Measurements from ENCODE around the gene CABLES2. TPM values are rescaled to one million over a fixed set of nuclear protein-coding genes. Genes with fewer than 3 reads are reported as not detected.
A peak's percentile ranks its signal among the peaks of the same experiment; 100 is the strongest.

Gene CABLES2
- total and polyA plus RNA-seq, 9 of the 15 experiments (the other 6 are each of a cell fraction or from before 2014, with no cell fraction given) = 0.46 to 4.2 (median 1.6) TPM

GRCh38 chr20:62386383-62387218 is 20.5 kb downstream of the CABLES2 start, which contains the start of gene RPS21 (continued):
- TF ChIP-seq, protein P1, sequence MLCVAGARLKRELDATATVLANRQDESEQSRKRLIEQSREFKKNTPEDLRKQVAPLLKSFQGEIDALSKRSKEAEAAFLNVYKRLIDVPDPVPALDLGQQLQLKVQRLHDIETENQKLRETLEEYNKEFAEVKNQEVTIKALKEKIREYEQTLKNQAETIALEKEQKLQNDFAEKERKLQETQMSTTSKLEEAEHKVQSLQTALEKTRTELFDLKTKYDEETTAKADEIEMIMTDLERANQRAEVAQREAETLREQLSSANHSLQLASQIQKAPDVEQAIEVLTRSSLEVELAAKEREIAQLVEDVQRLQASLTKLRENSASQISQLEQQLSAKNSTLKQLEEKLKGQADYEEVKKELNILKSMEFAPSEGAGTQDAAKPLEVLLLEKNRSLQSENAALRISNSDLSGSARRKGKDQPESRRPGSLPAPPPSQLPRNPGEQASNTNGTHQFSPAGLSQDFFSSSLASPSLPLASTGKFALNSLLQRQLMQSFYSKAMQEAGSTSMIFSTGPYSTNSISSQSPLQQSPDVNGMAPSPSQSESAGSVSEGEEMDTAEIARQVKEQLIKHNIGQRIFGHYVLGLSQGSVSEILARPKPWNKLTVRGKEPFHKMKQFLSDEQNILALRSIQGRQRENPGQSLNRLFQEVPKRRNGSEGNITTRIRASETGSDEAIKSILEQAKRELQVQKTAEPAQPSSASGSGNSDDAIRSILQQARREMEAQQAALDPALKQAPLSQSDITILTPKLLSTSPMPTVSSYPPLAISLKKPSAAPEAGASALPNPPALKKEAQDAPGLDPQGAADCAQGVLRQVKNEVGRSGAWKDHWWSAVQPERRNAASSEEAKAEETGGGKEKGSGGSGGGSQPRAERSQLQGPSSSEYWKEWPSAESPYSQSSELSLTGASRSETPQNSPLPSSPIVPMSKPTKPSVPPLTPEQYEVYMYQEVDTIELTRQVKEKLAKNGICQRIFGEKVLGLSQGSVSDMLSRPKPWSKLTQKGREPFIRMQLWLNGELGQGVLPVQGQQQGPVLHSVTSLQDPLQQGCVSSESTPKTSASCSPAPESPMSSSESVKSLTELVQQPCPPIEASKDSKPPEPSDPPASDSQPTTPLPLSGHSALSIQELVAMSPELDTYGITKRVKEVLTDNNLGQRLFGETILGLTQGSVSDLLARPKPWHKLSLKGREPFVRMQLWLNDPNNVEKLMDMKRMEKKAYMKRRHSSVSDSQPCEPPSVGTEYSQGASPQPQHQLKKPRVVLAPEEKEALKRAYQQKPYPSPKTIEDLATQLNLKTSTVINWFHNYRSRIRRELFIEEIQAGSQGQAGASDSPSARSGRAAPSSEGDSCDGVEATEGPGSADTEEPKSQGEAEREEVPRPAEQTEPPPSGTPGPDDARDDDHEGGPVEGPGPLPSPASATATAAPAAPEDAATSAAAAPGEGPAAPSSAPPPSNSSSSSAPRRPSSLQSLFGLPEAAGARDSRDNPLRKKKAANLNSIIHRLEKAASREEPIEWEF (CRISPR knock-in tag; IDR thresholded peaks at IDR 0.05) = no peak
- TF ChIP-seq FOXA1 (IDR thresholded peaks at IDR 0.05; ENCODE audit: borderline replicate concordance) (no peak), POLR3A (IDR thresholded peaks at IDR 0.05; ENCODE audit: borderline replicate concordance, extremely low read depth, insufficient read depth, insufficient read length) (no peak), XRCC4 (IDR thresholded peaks at IDR 0.05; ENCODE audit: extremely low read depth, insufficient read depth, insufficient read length) (no peak), KAT2B (IDR thresholded peaks at IDR 0.05; ENCODE audit: low read depth, low read length) (no peak), C11orf30 (IDR thresholded peaks at IDR 0.05; ENCODE audit: low read depth) (peak; percentile 91), POLR2A (conservative IDR thresholded peaks at IDR 0.05) (peak; percentile 92), ZNF134 (CRISPR knock-in tag; conservative IDR thresholded peaks at IDR 0.05) (no peak), THRAP3 (IDR thresholded peaks at IDR 0.05; ENCODE audit: borderline replicate concordance) (no peak), PTBP1 (IDR thresholded peaks at IDR 0.05; ENCODE audit: low read depth, low read length) (no peak), HCFC1 (IDR thresholded peaks at IDR 0.05; ENCODE audit: low read depth, low read length) (peak; percentile 82), ARID3B (CRISPR knock-in tag; IDR thresholded peaks at IDR 0.05; ENCODE audit: borderline replicate concordance) (no peak), ZNF212 (CRISPR knock-in tag; IDR thresholded peaks at IDR 0.05) (no peak), RBM15 (IDR thresholded peaks at IDR 0.05; ENCODE audit: insufficient read depth, low read length) (no peak), OTX1 (CRISPR knock-in tag; IDR thresholded peaks at IDR 0.05) (no peak), PRMT5 (CRISPR knock-in tag; IDR thresholded peaks at IDR 0.05) (no peak), ZSCAN32 (CRISPR knock-in tag; IDR thresholded peaks at IDR 0.05) (no peak), ZNF408 (CRISPR knock-in tag; IDR thresholded peaks at IDR 0.05; ENCODE audit: low read depth) (no peak), ARNT (IDR thresholded peaks at IDR 0.05) (no peak), TAL1 (IDR thresholded peaks at IDR 0.05) (no peak), BDP1 (IDR thresholded peaks at IDR 0.05; ENCODE audit: insufficient read depth, insufficient read length) (no peak)
- TF ChIP-seq, protein P2, sequence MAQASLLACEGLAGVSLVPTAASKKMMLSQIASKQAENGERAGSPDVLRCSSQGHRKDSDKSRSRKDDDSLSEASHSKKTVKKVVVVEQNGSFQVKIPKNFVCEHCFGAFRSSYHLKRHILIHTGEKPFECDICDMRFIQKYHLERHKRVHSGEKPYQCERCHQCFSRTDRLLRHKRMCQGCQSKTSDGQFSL (CRISPR knock-in tag; IDR thresholded peaks at IDR 0.05) = no peak
- TF ChIP-seq, protein P2 (tag; IDR thresholded peaks at IDR 0.05) = no peak

Data from K562 (cell line).